MM.1S (cell line): Measurements from ENCODE around the gene RAPGEF2.

Experiments
- DNase-seq: peaks from one replicate; pipeline ENCODE4 v3.0.0-alpha.2; 2015
- H2AFZ ChIP-seq: fragments of 300-600 bp; sonication (generic); 2 replicates; pipeline ENCODE4 v1.6.0; 2016; ENCODE audit warnings: antibody characterized with exemption, low read length
- H3F3A ChIP-seq: fragments of 300-600 bp; sonication (generic); 2 replicates; pipeline ENCODE4 v1.6.1; 2016; ENCODE audit warnings: mild to moderate bottlenecking, antibody characterized with exemption, low read length, moderate library complexity, mixed read lengths; ENCODE audit not compliant: insufficient read depth
- H3K27ac ChIP-seq: fragments of 300-600 bp; sonication (generic); 2 replicates; pipeline ENCODE4 v1.5.1; 2016; ENCODE audit warnings: mild to moderate bottlenecking, low read length
- H3K27me3 ChIP-seq: fragments of 300-600 bp; sonication (generic); replicated peaks from 2 replicates; pipeline ENCODE4 v1.6.0; 2016; ENCODE audit warnings: low read length; ENCODE audit not compliant: insufficient read depth
- H3K36me3 ChIP-seq: fragments of 300-600 bp; sonication (generic); replicated peaks from 2 replicates; pipeline ENCODE4 v1.6.1; 2016; ENCODE audit warnings: mild to moderate bottlenecking, low read length, mixed read lengths; ENCODE audit not compliant: insufficient read depth
- H3K4me1 ChIP-seq: fragments of 300-600 bp; sonication (generic); 2 replicates; pipeline ENCODE4 v1.6.1; 2016; ENCODE audit warnings: low read length, mixed read lengths
- H3K4me2 ChIP-seq: fragments of 300-600 bp; sonication (generic); 2 replicates; pipeline ENCODE4 v1.6.0; 2016; ENCODE audit warnings: low read depth, low read length
- H3K4me3 ChIP-seq: fragments of 300-600 bp; sonication (generic); 2 replicates; pipeline ENCODE4 v1.5.1; 2016; ENCODE audit warnings: low read length, mixed read lengths
- H3K79me2 ChIP-seq: fragments of 300-600 bp; sonication (generic); 2 replicates; pipeline ENCODE4 v1.6.1; 2016; ENCODE audit warnings: mixed run types, low read length, mixed read lengths
- H3K9ac ChIP-seq: fragments of 300-600 bp; sonication (generic); 2 replicates; pipeline ENCODE4 v1.6.1; 2016; ENCODE audit warnings: low read length, mixed read lengths
- H3K9me2 ChIP-seq: fragments of 300-600 bp; sonication (generic); replicated peaks from 2 replicates; pipeline ENCODE4 v1.6.1; 2016; ENCODE audit warnings: mild to moderate bottlenecking, low read length, mixed read lengths; ENCODE audit not compliant: insufficient read depth
- H3K9me3 ChIP-seq: fragments of 300-600 bp; sonication (generic); replicated peaks from 2 replicates; pipeline ENCODE4 v1.6.1; 2016; ENCODE audit warnings: mild to moderate bottlenecking, low read length, mixed read lengths; ENCODE audit not compliant: insufficient read depth
- H4K20me1 ChIP-seq: fragments of 300-600 bp; sonication (generic); 2 replicates; pipeline ENCODE4 v1.6.1; 2016; ENCODE audit warnings: mild to moderate bottlenecking, low read length, moderate library complexity, mixed read lengths; ENCODE audit not compliant: insufficient read depth
- CTCF ChIP-seq: fragments of 300-600 bp; sonication (generic); IDR thresholded peaks from 2 replicates; pipeline ENCODE4 v1.5.1; 2016; ENCODE audit warnings: antibody characterized with exemption, low read length, mixed read lengths
- EZH2 ChIP-seq: fragments of 300-600 bp; sonication (generic); optimal IDR thresholded peaks from 2 replicates; pipeline ENCODE3; 2017; ENCODE audit warnings: low read depth, mild to moderate bottlenecking, antibody characterized with exemption, low read length, mixed read lengths
- EZH2phosphoT487 ChIP-seq: fragments of 300-600 bp; sonication (generic); IDR thresholded peaks from 2 replicates; pipeline ENCODE4 v1.6.1; 2018; ENCODE audit warnings: antibody characterized with exemption, low read length

Gene RAPGEF2

GRCh38 chr4:159326480-159326879, 223.6 kb downstream of the RAPGEF2 start:
- H3K36me3 ChIP-seq = no peaks in the 10 kb centered on the region
- no peaks in the 10 kb centered on the region for H3K9me3 ChIP-seq

GRCh38 chr4:159328766-159329165, 225.9 kb downstream of the RAPGEF2 start:
- Histone ChIP-seq H3K4me1 (no peaks in the 10 kb centered on the region), H3F3A (no peaks in the 10 kb centered on the region), H2AFZ (no peak overlapping the region), H4K20me1 (no peaks in the 10 kb centered on the region), H3K4me3 (no peak overlapping the region), H3K4me2 (no peak overlapping the region), H3K9me2 (no peaks in the 10 kb centered on the region), H3K9ac (no peak overlapping the region), H3K36me3 (no peaks in the 10 kb centered on the region), H3K27ac (no peak overlapping the region), H3K27me3 (no peaks in the 10 kb centered on the region), H3K79me2 (no peaks in the 10 kb centered on the region), H3K9me3 (no peaks in the 10 kb centered on the region)
- TF ChIP-seq EZH2 (no peak), EZH2phosphoT487 (no peak), CTCF (no peak)
- no peak for DNase-seq

More at GRCh38 chr4:159326480-159326879, 223.6 kb downstream of the RAPGEF2 start:
- H2AFZ ChIP-seq = no peak overlapping the region
- no peaks in the 10 kb centered on the region for H4K20me1 ChIP-seq
- no peaks in the 10 kb centered on the region for H3K9me2 ChIP-seq
- H3K4me3 ChIP-seq = no peak overlapping the region
- no peaks in the 10 kb centered on the region for H3F3A ChIP-seq
- no peak overlapping the region for H3K4me2 ChIP-seq
- no peak for TF ChIP-seq CTCF
- no peak for DNase-seq
- no peaks in the 10 kb centered on the region for H3K27me3 ChIP-seq
- H3K27ac ChIP-seq = no peak overlapping the region
- H3K9ac ChIP-seq = no peak overlapping the region
- H3K79me2 ChIP-seq = no peaks in the 10 kb centered on the region
- H3K4me1 ChIP-seq = no peaks in the 10 kb centered on the region

- DNase-seq = no peak
- TF ChIP-seq CTCF = no peak
- no peak for TF ChIP-seq EZH2
- no peak for TF ChIP-seq EZH2phosphoT487
- Histone ChIP-seq H3F3A (no peaks in the 10 kb centered on the region), H3K27me3 (no peaks in the 10 kb centered on the region), H4K20me1 (no peaks in the 10 kb centered on the region), H2AFZ (no peak overlapping the region), H3K36me3 (no peaks in the 10 kb centered on the region), H3K9me3 (no peaks in the 10 kb centered on the region), H3K4me2 (no peak overlapping the region), H3K9me2 (no peaks in the 10 kb centered on the region), H3K79me2 (no peaks in the 10 kb centered on the region), H3K27ac (no peak overlapping the region), H3K4me1 (no peaks in the 10 kb centered on the region), H3K4me3 (no peak overlapping the region), H3K9ac (no peak overlapping the region)
These were observed 231.6 kb downstream of the RAPGEF2 start for GRCh38 chr4:159334461-159334860.

- H3F3A ChIP-seq = no peaks in the 10 kb centered on the region
- H3K4me1 ChIP-seq = no peaks in the 10 kb centered on the region
- H4K20me1 ChIP-seq = no peaks in the 10 kb centered on the region
- no peaks in the 10 kb centered on the region for H3K36me3 ChIP-seq
- TF ChIP-seq EZH2phosphoT487 = no peak
- no peak overlapping the region for H2AFZ ChIP-seq
- no peaks in the 10 kb centered on the region for H3K9me2 ChIP-seq
- H3K79me2 ChIP-seq = no peaks in the 10 kb centered on the region
- H3K9ac ChIP-seq = no peak overlapping the region
- H3K4me3 ChIP-seq = no peak overlapping the region
- no peak overlapping the region for H3K27ac ChIP-seq
- no peaks in the 10 kb centered on the region for H3K27me3 ChIP-seq
- no peaks in the 10 kb centered on the region for H3K9me3 ChIP-seq
- no peak overlapping the region for H3K4me2 ChIP-seq
- no peak for DNase-seq
These were observed 234.2 kb downstream of the RAPGEF2 start for GRCh38 chr4:159337041-159337440.
